NK-92 (cell line): ENCODE data around the gene E2F2.
"Not testable (repeated sequence)": the region's sequence is repeated elsewhere in the genome, so short reads cannot be mapped to it uniquely, and the experiment has no call there.

ENCODE experiments used
- DNase-seq: peaks from one replicate; lab custom pipeline; 2025; ENCODE audit not compliant: unreplicated experiment; lab: John Stamatoyannopoulos, UW

The E2F2 gene

DNA sequence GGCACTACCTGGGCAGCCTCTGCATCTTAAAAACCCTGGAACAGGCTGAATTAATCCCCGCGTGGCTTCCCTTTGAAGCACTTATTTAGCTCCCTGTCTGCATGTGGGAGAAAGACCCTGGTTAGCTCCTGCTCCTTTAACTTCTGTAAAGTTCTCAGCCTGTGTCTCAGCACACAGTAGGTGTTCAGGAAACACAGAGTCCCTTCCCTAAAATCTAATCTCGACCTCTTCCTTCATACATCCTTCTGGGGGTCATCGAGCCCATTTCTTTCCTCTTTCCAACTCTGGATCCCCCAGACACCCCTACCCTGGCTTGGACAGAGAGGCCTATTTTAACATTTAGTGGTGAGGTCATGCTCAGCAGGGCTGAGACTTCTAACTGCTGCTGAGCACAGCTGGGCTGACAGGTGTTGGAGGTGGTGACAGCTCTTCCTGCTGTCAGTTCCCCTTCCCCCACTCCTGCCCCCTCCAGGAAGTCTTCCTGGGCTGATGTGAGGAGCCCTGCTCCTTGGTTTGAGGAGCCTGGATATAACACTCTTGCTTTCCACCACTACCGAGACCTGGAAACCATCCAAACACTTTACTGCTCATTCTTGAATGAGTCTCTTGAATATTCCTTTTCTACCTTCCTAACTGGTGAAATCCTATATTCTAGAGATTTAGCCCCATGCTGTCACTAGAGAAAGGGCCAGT is 5.3 kb downstream of the E2F2 start:
- DNase-seq: no peak

DNA sequence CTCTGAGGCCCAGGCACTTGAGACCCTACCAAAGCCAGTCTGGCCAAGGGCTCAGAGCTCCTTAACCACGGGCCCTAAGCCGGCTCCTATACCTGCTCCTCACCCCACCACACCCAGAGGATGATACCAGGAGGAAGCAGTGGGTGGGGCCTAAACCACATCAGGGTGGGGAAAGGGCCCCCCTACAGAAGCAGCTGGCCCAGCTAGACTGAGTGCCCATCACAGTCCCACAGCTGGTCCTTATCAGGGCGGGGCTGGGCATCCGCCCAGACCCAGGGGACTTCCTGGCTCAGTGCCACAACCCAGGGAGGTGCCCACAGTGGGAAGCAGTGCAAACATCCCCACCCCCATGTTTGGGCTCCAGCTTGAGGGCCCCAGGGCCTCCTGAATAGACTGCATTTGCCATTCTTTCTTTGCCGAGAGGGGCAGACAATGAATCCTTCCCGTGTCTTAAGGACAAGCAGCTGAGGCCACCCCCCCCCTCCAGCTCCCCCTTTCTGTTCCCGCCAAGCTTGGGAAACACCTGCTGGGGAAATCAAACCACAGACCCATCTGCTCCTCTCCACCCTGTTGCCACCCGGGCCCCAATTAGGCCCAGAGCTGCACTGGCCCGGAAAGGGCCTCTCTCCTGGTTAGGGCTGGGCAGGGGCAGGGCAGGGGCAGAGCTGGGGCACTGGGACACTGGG is 6.2 kb downstream of the E2F2 start:
- no peak for DNase-seq

DNA sequence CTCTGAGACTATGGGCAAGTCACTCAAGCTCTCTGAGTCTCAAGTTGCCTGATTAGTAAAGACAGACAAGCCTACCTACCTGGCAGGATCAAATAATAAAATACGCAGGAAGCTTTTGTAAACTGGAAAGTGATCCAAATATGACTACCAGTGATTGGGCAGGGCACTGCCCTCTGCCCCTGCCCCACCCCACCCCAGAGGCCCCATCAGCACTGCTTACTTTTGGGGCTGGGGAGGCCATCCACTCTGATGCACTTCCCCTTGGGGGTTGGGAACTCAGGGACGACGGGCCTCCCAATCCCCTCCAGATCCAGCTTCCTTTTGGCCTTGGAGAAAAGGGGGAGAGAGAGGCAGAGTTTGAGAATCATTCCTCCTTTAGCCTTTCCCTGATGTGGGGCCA is 6.9 kb downstream of the E2F2 start:
- DNase-seq: no peak

DNA sequence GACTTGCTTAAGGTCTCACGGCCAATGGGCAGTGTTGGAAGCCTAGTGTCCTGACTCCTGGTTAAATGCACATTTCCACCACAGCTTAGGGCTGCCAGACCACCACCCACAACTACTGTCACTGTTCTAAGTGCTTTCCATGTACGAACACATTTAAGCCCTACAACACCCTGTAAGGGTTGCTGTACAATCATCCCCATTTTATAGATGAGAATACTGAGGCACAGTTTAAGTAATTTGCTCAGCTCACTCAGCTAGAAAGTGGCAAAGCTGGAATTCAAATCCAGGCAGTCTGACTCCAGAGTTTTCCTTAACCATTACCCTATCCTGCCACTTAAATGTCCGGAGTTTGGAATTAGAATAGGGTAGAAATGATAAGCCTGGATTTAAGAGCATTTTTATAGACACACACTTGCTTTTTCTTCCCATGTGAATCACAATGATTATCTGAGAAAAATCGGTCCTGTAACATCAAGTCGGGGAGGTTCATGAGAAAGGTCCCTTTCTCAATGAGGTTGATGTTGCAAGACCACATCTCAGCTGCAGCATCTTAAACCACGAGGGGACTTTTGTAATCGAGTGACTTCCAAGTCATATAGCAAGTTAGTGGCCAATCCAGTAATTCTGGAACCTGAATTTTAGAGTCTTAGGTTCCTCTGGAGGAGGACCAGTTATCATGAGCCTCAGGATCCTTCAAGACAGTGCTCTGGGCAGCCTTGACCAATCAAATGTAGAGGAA is 8.6 kb downstream of the E2F2 start:
- DNase-seq: no peak

DNA sequence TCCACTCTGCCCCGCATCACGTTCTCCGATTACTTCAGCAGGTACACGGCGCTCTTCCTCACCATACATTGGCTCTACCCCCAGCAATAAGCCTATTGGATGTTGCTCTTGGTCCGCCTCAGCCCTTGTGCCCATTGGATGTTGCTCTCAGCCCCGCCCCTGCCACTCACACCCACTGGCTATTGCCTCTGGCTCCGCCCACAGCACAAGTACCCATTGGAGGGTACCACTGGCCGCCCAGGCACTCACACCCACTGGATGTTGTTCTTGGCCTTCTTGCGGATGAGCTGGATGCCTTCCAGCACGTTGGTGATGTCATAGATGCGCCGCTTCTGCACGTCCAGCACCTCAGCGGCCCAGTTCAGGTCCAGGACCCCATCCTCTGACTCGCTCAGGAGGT is 9.4 kb downstream of the E2F2 start:
- no peak for DNase-seq

DNA sequence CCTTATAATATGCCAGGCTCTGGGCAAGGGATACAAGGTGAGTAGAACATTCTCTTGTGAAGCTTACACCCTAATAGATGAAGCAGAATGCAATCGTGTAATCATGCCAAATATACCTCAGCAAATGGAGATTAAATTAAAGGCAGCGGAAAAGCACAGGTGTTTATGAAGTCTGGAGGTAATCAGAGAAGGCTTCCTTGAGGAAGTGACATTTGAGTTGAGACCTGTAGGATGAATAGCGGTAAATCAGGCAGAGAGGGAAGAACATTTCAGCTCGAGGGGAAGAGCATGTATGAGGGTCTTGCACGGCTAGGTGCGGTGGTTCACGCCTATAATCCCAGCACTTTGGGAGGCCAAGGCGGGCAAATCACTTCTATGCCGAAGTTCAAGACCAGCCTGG is 13.5 kb downstream of the E2F2 start:
- DNase-seq: no peak

DNA sequence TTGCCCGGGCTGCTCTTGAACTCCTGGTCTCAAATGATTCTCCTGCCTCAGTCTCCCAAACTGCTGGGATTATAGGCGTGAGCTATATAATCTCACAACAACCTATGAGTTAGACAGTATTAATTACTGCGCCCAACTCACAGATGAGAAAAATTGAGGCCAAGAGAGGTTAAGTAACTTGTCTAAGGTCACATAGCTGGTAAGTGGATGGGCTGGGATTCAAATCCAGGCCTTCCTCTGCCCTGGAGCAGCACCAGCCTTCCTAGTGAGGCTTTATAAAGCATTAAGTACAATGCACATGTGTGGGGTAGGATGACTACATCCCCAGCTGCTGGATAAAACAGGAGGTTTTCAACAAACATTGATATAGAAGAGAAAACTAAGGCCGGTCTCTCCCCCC is 15.1 kb downstream of the E2F2 start:
- DNase-seq: no peak

DNA sequence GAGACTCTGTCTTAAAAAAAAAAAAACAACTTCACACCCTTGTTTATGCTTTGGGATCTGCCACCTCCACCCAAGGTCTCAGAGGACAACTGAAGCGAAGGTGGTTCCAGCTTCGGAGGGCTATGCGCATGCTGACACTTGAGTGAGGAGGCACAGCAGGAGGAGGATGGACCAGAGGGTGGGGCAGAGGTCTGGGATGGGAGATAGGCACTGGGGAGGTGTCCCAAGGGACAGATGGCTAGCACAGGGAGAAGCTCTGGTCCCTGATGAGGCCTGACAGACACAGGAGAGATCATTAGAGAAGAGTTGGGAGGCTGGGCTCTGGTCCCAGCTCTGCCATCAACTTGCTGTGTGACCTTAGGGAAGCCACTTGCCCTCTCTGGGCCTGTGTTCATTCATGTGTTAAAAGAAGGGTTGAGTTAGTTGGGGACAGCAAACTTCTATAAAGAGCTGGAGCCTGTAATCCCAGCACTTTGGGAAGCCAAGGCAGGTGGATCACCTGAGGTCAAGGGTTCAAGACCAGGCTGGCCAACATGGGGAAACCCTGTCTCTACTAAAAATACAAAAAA is 16.8 kb downstream of the E2F2 start:
- DNase-seq: no peak

DNA sequence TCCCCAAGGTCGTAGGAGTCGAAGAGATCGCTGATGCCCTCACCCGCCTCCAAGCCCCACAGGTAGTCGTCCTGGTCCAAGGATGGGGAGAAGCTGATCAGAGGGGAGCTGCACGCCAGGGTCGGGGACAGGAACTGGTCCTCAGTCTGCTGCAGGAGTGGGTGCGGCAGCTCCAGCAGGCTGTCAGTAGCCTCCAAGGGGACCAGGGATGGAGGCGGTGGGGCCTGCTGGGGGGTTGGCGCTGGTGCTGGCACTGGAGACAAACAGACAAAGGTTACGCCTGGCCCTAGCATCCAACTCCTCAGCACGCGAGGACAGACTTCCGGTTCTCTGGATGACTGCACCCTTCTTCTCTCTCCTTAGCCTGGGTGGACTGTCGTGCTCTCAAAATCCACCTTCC is 21.1 kb downstream of the E2F2 start:
- DNase-seq: no peak

DNA sequence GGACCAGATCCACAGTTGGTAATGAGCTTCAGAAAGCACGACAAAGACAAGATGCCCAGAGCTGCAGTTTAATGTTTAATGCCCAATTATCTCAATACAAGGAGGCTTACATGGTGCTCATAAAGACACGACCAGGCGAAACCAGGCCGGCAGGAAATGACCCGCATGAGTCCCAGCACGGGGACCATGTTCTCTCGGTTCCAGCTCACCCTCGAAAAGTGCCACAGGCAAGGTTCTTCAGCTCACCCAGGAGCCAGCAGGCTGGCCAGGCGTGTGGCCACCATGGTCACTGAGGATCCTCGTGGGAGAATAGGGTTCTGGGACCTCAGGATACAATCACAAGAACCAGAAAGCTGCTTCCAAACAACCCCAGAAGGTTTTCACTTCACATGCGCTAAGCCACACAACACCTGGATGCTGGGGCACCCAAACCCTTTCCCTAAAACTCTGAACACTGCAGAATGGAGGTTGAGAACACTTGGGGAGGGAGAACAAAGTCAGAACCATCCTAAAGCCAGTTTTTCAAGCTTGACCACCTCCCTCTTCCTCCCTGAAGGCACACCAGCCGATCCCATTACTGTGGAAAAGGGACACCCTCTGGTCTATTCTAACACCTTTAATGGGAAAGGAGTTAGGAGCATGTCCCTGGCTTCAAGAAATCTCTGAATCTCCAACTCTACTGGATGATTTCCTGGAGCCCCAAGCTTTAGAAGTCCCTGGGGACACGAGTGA is 24.5 kb downstream of the E2F2 start:
- DNase-seq: no peak

DNA sequence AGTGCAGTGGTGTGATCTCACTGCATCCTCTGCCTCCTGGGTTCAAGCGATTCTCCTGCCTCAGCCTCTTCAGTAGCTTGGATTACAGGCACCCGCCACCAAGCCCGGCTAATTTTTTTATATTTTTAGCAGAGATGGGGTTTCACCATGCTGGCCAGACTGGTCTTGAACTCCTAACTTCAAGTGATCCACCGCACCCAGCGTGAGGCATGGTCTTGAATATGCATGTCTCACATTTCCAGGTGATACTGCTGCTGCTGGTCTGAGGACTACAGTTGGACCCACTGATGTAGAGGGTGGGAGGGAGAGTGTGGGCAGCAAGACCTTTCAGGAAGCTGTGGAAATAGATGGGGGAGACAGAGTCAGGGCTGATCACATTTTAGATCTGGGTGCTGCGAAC is 25.2 kb downstream of the E2F2 start:
- no peak for DNase-seq

DNA sequence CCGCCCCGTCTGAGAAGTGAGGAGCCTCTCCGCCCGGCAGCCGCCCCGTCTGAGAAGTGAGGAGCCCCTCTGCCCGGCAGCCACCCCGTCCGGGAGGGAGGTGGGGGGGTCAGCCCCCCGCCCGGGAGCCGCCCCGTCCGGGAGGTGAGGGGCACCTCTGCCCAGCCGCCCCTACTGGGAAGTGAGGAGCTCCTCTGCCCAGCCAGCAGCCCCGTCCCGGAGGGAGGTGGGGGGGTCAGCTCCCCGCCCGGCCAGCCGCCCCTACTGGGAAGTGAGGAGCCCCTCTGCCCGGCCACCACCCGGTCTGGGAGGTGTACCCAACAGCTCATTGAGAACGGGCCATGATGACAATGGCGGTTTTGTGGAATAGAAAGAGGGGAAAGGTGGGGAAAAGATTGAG is 26.9 kb downstream of the E2F2 start:
- not testable (repeated sequence) for DNase-seq

DNA sequence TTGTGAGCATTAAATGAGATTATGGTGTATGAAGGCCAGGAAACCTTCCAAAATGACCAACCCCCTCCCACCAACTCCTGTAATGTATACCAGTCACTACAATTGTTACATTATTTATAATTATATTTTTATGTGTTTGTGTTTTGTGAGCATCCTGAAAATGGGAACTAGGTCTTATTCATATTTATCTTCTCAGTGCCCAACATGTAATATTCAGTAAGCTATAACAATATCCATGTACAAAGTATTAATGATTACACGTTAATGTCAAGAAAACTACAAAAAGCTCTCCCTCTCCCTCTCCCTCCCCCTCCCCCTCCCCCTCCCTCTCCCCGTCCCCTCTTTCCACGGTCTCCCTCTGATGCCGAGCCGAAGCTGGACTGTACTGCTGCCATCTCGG is 28.1 kb downstream of the E2F2 start:
- no peak for DNase-seq

DNA sequence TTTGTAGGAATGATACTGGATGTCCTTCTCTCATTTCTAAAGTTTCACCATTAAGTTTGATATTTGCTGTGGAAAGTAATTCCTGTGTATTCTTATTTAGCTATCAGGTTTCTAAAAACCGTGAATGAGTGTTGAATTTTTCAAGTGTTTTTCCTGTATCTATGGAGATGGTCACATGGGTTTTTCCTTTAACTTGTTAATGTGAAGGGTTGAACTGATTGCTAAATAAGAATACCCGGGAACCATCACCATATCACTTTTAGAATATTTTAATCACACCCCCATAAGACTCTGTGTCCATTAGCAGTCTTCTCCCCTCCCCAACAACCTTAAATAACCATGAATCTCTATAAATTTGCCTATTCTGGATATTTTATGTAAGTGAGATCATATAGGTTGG is 30.6 kb downstream of the E2F2 start:
- no peak for DNase-seq

DNA sequence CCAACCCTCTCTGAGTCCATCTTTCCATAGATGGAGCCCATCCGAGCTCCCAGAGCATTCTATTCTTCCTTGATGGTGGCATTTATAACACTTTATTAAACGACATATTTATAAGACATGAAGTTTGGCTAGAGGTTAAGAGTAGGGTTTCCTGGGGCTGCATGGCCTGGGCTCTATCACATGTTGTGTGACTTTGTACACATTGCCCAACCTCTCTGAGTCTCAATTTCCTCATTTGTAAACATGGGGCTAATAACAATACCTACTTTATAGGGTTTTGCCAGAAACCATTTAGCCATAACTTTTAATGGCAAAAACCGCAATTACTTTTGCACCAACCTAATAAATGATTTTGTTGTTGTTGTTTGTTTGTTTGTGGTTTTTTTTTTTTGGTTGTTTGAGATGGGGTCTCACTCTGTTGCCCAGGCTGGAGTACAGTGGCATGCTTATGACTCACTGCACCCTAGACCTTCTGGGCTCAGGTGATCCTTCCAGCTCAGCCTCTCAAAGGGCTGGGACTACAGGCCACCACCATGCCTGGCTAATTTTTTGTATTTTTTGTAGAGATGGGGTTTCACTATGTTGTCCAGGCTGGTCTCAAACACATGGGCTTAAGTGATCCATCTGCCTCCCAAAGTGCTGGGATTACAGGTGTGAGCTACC is 33.1 kb downstream of the E2F2 start:
- no peak for DNase-seq

DNA sequence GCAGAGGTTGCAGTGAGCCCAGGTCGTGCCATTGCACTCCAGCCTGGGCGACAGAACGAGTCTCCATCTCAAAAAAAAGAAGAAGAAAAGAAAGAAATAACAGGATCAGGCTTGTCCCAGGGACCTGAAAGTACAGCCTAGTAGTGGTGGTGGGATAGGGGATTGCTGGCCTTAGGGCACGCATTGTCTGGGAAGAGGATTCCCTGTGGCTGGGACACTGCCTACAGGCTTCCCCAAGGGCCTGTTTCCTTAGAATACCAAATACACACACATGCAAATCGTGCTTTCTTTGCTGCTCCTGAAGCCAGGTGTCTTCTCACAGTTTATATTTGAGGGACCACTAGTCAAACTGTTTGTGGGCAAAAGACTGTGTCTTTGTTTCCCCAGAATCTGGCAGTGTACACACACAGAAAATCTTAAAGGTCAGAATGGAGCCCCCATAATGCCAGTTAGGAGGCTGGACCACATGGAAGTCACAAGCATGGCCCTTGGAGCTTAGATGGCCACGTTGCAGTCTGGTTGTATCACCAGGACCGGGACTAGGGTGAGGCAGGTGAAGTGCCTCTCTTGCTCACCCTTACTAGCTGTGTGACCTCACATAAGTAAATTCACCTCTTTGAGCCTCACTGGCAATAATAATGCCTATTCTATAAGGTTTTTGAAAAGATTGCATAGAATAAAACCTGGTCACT is 34.4 kb downstream of the E2F2 start:
- no peak for DNase-seq

DNA sequence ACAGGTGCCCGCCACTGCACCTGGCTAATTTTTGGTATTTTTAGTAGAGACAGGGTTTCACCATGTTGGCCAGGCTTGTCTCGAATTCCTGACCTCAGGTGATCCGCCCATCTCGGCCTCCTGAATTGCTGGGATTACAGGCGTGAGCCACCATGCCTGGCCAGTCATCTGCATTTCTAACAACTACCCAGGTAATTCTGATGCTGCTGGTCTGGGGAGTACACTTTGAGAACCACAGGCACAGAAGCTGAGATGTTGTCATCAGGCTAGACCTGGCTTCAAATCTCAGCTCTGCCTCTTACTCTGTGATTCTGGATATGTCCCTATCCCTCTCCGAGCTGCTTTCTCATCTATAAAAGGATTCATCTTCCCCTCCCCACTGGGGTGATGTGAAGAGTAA is 36.2 kb downstream of the E2F2 start:
- DNase-seq: not testable (repeated sequence)

DNA sequence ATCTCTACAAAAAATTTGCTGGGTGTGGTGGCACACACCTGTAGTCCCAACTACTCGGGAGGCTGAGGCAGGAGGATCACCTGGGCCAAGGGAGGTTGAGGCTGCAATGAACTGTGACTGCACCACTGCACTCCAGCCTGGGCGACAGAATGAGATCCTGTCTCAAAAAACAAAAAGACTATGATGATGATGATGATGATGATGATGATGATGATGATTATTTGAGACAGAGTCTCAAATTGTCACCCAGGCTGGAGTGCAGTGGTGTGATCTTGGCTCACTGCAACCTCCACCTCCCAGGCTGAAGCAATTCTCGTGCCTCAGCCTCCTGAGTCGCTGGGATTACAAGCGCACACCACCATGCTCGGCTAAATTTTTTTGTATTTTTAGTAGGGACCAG is 38.3 kb downstream of the E2F2 start:
- DNase-seq: not testable (repeated sequence)

DNA sequence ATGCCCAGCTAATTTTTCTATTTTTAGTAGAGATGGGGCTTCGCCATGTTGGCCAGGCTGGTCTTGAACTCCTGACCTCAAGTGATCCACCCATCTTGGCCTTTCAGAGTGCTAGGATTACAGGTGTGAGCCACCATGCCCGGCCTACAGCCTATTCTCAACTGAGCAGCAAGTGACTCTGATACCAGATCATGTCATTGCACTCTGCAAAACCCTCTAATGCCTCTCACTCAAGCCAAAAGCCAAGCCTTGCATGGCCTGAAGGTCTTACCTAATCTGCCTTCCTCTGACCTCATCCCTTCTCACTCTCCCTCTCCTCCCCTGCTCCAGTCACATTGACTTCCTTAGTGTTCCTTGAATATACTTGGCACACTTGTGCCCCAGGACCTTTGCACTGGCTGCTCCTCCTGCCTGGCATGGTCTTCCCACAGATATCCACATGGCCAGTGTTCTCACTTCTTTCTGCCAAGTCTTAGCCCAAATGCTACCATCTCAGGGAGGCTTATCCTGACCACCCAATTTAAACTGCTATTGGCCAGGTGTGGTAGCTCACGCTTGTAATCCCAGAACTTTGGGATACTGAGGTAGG is 38.8 kb downstream of the E2F2 start:
- no peak for DNase-seq

DNA sequence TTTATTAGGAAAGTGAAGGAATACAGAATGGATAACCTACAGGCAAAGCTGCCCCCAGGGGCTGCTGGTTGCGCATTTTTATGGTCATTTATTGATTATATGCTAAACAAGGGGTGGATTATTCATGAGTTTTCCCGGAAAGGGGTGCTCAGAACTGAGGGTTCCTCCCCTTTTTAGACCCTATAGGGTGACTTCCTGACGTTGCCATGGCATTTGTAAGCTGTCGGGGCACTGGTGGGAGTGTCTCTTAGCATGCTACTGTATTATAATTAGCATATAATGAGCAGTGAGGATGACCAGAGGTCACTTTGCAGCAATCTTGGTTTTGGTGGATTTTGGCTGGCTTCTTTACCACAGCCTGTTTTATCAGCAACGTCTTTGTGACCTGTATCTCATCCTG is 41.2 kb downstream of the E2F2 start:
- DNase-seq: no peak
